Endodermal cell (in vitro differentiated cells): ENCODE results near the gene DDX10. TPM values are rescaled to one million over a fixed set of nuclear protein-coding genes. Genes with fewer than 3 reads are reported as not detected.

Experiments
- DNase-seq: peaks from one replicate; pipeline ENCODE4 v3.0.0-alpha.2; 2017
- H3K27ac ChIP-seq: 2 replicates; pipeline ENCODE4 v1.5.1; 2013; ENCODE audit warnings: mild to moderate bottlenecking, low read depth, low read length, moderate library complexity
- H3K27me3 ChIP-seq: 2 replicates; pipeline ENCODE4 v1.6.1; 2013; ENCODE audit warnings: mild to moderate bottlenecking, low read length, moderate library complexity; ENCODE audit not compliant: insufficient read depth, control insufficient read depth, poor library complexity, severe bottlenecking
- H3K36me3 ChIP-seq: 2 replicates; pipeline ENCODE4 v1.7.0; 2013; ENCODE audit warnings: mild to moderate bottlenecking, low read length, moderate library complexity; ENCODE audit not compliant: control insufficient read depth, insufficient read depth
- H3K4me1 ChIP-seq: one replicate; pipeline ENCODE4 v1.7.0; 2013; ENCODE audit warnings: low read length; ENCODE audit not compliant: control insufficient read depth, insufficient read depth
- H3K4me3 ChIP-seq: 2 replicates; pipeline ENCODE4 v1.5.1; 2013; ENCODE audit warnings: mild to moderate bottlenecking, low read length, moderate library complexity
- H3K9ac ChIP-seq: 2 replicates; pipeline ENCODE4 v1.6.1; 2013; ENCODE audit warnings: mild to moderate bottlenecking, low read length, moderate library complexity; ENCODE audit not compliant: poor library complexity, severe bottlenecking; ENCODE audit errors: extremely low read depth
- H3K9me3 ChIP-seq: 2 replicates; pipeline ENCODE4 v1.6.1; 2013; ENCODE audit warnings: mild to moderate bottlenecking, low read length, moderate library complexity; ENCODE audit not compliant: control insufficient read depth
- H3K27ac Mint-ChIP-seq: 2 replicates; pipeline ENCODE4 v1.8.0; 2020; ENCODE audit warnings: mixed read lengths
- H3K27me3 Mint-ChIP-seq: 2 replicates; pipeline ENCODE4 v1.8.0; 2021; ENCODE audit warnings: mild to moderate bottlenecking, mixed read lengths; ENCODE audit not compliant: insufficient read depth
- H3K36me3 Mint-ChIP-seq: 2 replicates; pipeline ENCODE4 v1.8.0; 2020; ENCODE audit warnings: low read depth, mixed read lengths
- H3K4me1 Mint-ChIP-seq: 2 replicates; pipeline ENCODE4 v1.8.0; 2020; ENCODE audit warnings: mixed read lengths
- H3K4me3 Mint-ChIP-seq: 2 replicates; pipeline ENCODE4 v1.8.0; 2020; ENCODE audit warnings: mild to moderate bottlenecking, moderate library complexity, mixed read lengths
- H3K9me3 Mint-ChIP-seq: 2 replicates; pipeline ENCODE4 v1.8.0; 2020; ENCODE audit warnings: mild to moderate bottlenecking, mixed read lengths
- WGBS, 2 experiments: methylation state at CpG; one replicate each; pipeline versions ENCODE4 v1.1.5 to v1.1.7; 2013; ENCODE audit warnings: missing lambda C conversion rate in 2 of 2, mixed read lengths in 1 of 2; ENCODE audit not compliant: insufficient coverage in 1 of 2, insufficient read length in 1 of 2; 5-methylcytosine and 5-hydroxymethylcytosine counted together
- total RNA-seq, 2 donors: library from RNA; stranded (reverse); fragmentation: NEBNext Ultra II Directional in 1 of 2; extraction: Animal tissue kit (Norgen Biotek cat#: 25700) in 1 of 2; gene quantifications; 2 replicates in 1 of 2; 3 replicates in 1 of 2; pipeline ENCODE4 v1.2.1, GENCODE V29; 2021
- TF ChIP-seq, protein P1 (sequence below): fragments of 200-600 bp; sonication (generic); conservative IDR thresholded peaks from 2 replicates; pipeline ENCODE4 v1.5.0; 2021; ENCODE audit warnings: antibody characterized with exemption, mild to moderate bottlenecking

Gene DDX10
- total RNA-seq, 2 donors from 2014 or later, result 31.1 to 32.7 TPM

DNA sequence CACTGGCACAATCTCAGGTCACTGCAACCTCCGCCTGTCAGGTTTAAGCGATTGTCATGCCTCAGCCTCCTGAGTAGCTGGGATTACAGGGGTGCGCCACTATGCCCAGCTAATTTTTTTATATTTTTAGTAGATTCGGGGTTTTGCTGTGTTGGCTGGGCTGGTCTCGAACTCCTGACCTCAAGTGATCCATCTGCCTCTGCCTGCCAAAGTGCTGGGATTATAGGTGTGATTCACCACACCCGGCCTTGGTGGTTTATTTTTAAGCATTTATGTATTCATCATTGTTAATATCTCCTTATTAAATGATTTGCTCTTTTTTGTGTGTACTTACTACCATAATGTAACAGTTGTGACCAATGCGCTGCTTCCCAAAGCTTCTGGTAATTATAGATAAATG, 171.7 kb downstream of the DDX10 start:
- Mint-ChIP-seq H3K27ac (no peak overlapping the region), H3K4me1 (peaks cover 12% of the 10 kb centered on the region), H3K4me3 (no peak overlapping the region), H3K9me3 (no peaks in the 10 kb centered on the region), H3K27me3 (peaks cover 3% of the 10 kb centered on the region), H3K36me3 (peaks cover 7% of the 10 kb centered on the region)
- Histone ChIP-seq H3K27me3 (no peaks in the 10 kb centered on the region), H3K27ac (no peak overlapping the region), H3K36me3 (peaks cover 20% of the 10 kb centered on the region), H3K4me3 (no peak overlapping the region), H3K9me3 (no peaks in the 10 kb centered on the region), H3K4me1 (no peaks in the 10 kb centered on the region), H3K9ac (no peak overlapping the region)
- TF ChIP-seq, protein P1, sequence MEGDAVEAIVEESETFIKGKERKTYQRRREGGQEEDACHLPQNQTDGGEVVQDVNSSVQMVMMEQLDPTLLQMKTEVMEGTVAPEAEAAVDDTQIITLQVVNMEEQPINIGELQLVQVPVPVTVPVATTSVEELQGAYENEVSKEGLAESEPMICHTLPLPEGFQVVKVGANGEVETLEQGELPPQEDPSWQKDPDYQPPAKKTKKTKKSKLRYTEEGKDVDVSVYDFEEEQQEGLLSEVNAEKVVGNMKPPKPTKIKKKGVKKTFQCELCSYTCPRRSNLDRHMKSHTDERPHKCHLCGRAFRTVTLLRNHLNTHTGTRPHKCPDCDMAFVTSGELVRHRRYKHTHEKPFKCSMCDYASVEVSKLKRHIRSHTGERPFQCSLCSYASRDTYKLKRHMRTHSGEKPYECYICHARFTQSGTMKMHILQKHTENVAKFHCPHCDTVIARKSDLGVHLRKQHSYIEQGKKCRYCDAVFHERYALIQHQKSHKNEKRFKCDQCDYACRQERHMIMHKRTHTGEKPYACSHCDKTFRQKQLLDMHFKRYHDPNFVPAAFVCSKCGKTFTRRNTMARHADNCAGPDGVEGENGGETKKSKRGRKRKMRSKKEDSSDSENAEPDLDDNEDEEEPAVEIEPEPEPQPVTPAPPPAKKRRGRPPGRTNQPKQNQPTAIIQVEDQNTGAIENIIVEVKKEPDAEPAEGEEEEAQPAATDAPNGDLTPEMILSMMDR, result no peak
- DNase-seq, result no peak
- 95 to 97% methylated on average over 5 to 6 of the region's 7 CpGs for WGBS, 2 experiments

DNA sequence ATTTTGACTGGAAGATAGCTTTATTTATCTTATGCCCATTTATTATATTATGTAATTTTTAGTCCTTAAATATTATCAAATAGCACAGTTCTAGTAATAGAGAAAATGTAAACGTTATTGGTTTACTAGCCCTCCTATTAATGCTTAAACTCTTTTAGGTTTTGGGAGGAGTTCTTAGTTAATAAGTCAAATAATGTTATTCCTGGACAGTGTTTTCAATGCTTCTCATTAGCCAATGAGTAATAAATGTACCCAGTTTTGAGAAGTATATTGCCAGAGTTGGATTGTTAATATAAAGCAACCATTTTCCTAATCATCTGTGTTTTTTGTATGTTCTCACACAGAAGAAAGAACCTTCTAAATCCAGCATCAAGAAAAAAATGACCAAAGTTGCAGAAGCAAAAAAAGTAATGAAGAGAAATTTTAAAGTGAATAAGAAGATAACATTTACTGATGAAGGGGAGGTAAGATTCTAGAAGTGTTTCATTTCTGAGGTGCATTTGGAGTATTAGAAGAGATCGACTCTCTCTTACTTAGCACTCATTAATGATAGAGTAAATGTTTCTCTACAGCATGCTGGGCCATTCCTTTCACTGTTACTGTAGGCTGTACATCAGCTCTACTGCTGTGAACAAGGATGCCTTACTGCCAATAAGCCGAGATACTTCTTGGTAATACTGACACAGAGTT, 173.4 kb downstream of the DDX10 start:
- Histone ChIP-seq H3K4me1 (no peaks in the 10 kb centered on the region), H3K27me3 (no peaks in the 10 kb centered on the region), H3K9me3 (no peaks in the 10 kb centered on the region), H3K4me3 (no peak overlapping the region), H3K36me3 (peaks cover 21% of the 10 kb centered on the region), H3K9ac (no peak overlapping the region), H3K27ac (no peak overlapping the region)
- H3K36me3 Mint-ChIP-seq, result peaks cover 9% of the 10 kb centered on the region
- no peak overlapping the region for H3K27ac Mint-ChIP-seq
- WGBS, 2 experiments, result 92 to 100% methylated on average over 2 of the region's 3 CpGs
- no peak overlapping the region for H3K4me3 Mint-ChIP-seq
- peaks cover 12% of the 10 kb centered on the region for H3K4me1 Mint-ChIP-seq
- peaks cover 2% of the 10 kb centered on the region for H3K27me3 Mint-ChIP-seq
- H3K9me3 Mint-ChIP-seq, result no peaks in the 10 kb centered on the region
- TF ChIP-seq, protein P1, result no peak
- DNase-seq, result no peak

DNA sequence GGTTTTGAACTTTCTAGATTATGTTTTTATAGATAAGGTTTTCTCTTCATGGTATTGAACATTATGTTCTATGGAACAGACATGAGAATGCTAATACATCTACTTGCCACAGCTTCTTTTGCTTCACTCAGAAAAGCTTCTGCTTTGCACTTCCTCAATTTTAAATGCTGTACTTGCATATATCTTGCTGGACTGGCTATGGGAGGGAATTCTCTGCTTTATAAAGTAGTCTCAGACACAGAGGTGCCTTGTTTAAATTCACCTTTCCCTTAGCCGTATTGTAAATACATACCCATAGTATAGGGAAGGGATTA, 173.9 kb downstream of the DDX10 start:
- H3K36me3 Mint-ChIP-seq, result peaks cover 9% of the 10 kb centered on the region
- no CpG with 5 or more reads among the region's 1 CpG for WGBS, 2 experiments
- no peak for DNase-seq
- no peaks in the 10 kb centered on the region for H3K4me1 ChIP-seq
- TF ChIP-seq, protein P1, result no peak
- no peak overlapping the region for H3K27ac ChIP-seq
- H3K4me1 Mint-ChIP-seq, result peaks cover 12% of the 10 kb centered on the region
- no peak overlapping the region for H3K4me3 Mint-ChIP-seq
- no peaks in the 10 kb centered on the region for H3K9me3 Mint-ChIP-seq
- peaks cover 21% of the 10 kb centered on the region for H3K36me3 ChIP-seq
- peaks cover 2% of the 10 kb centered on the region for H3K27me3 Mint-ChIP-seq
- no peak overlapping the region for H3K9ac ChIP-seq
- no peak overlapping the region for H3K27ac Mint-ChIP-seq
- H3K27me3 ChIP-seq, result no peaks in the 10 kb centered on the region
- H3K4me3 ChIP-seq, result no peak overlapping the region
- H3K9me3 ChIP-seq, result no peaks in the 10 kb centered on the region
